Measurements from ENCODE around the gene FAM98C.

FAM98C gene

GRCh38 chr19:38429055-38429810 lies 26.3 kb downstream of the FAM98C start:
- DNase-seq = no peak

- DNase-seq = no peak
Measured at GRCh38 chr19:38429811-38430156, 26.9 kb downstream of the FAM98C start.

GRCh38 chr19:38430931-38431330 lies 28.0 kb downstream of the FAM98C start:
- no peak for DNase-seq

- DNase-seq = no peak
Measured at GRCh38 chr19:38433268-38433733, 30.4 kb downstream of the FAM98C start, which contains the start of gene RYR1. TSS of gene RYR1 (plus strand) at chr19:38433691. CDS start at chr19:38433830, 139 bp downstream.

- no peak for DNase-seq
Measured at GRCh38 chr19:38434549-38435051, 31.7 kb downstream of the FAM98C start.

- no peak for DNase-seq
Measured at GRCh38 chr19:38437295-38437694, 34.4 kb downstream of the FAM98C start.

- DNase-seq = no peak
Measured at GRCh38 chr19:38437917-38438316, 35.0 kb downstream of the FAM98C start.

GRCh38 chr19:38440592-38440991 lies 37.7 kb downstream of the FAM98C start:
- no peak for DNase-seq

- DNase-seq = no peak
Measured at GRCh38 chr19:38441657-38442348, 38.9 kb downstream of the FAM98C start.

- DNase-seq = no peak
Measured at GRCh38 chr19:38442736-38443135, 39.8 kb downstream of the FAM98C start.

- no peak for DNase-seq
Measured at GRCh38 chr19:38443458-38443999, 40.6 kb downstream of the FAM98C start.

GRCh38 chr19:38444026-38444425 lies 41.1 kb downstream of the FAM98C start:
- no peak for DNase-seq

- DNase-seq = no peak
Measured at GRCh38 chr19:38445362-38445761, 42.5 kb downstream of the FAM98C start.

- no peak for DNase-seq
Measured at GRCh38 chr19:38448225-38448624, 45.3 kb downstream of the FAM98C start.

GRCh38 chr19:38449518-38449917 lies 46.6 kb downstream of the FAM98C start:
- DNase-seq = no peak

- DNase-seq = no peak
Measured at GRCh38 chr19:38451036-38451435, 48.1 kb downstream of the FAM98C start.

GRCh38 chr19:38451629-38452028 lies 48.7 kb downstream of the FAM98C start:
- no peak for DNase-seq

GRCh38 chr19:38452430-38453366 lies 49.8 kb downstream of the FAM98C start:
- no peak for DNase-seq

GRCh38 chr19:38453596-38453995 lies 50.7 kb downstream of the FAM98C start:
- DNase-seq = no peak

- no peak for DNase-seq
Measured at GRCh38 chr19:38455031-38455430, 52.1 kb downstream of the FAM98C start.

GRCh38 chr19:38457202-38457601 lies 54.3 kb downstream of the FAM98C start:
- no peak for DNase-seq

GRCh38 chr19:38457690-38458405 lies 55.0 kb downstream of the FAM98C start:
- no peak for DNase-seq

All from NCI-H2029 (cell line).